Hypothalamus (tissue), 51 donors: ENCODE results near the gene NFKBIZ.
A peak's percentile ranks its signal among the peaks of the same experiment; 100 is the strongest.
"Not testable (repeated sequence)": the region's sequence is repeated elsewhere in the genome, so short reads cannot be mapped to it uniquely, and the experiment has no call there.

ENCODE experiments used
- DNase-seq, 51 donors: peaks; one replicate each; lab custom pipeline; 2025; lab: John Stamatoyannopoulos, UW

Gene NFKBIZ

DNA sequence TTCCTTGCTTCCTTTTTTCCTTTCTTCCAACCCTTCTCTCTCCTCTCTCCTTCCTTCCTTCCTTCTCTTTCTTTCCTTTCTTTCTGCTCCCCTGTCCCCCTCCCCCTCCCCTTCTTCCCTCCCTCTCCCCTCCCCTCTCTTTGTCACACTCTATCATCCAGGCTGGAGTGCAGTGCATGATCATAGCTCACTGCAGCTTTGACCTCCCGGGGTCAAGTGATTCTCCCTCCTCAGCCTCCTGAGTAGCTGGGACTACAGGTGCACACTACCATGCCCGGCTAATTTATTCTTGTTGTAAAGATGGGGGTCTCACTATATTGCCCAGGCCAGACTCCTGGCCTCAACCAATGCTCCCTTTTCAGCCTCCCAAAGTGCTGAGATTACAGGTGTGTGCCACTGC is 18.7 kb downstream of the NFKBIZ start:
- no peak for DNase-seq

DNA sequence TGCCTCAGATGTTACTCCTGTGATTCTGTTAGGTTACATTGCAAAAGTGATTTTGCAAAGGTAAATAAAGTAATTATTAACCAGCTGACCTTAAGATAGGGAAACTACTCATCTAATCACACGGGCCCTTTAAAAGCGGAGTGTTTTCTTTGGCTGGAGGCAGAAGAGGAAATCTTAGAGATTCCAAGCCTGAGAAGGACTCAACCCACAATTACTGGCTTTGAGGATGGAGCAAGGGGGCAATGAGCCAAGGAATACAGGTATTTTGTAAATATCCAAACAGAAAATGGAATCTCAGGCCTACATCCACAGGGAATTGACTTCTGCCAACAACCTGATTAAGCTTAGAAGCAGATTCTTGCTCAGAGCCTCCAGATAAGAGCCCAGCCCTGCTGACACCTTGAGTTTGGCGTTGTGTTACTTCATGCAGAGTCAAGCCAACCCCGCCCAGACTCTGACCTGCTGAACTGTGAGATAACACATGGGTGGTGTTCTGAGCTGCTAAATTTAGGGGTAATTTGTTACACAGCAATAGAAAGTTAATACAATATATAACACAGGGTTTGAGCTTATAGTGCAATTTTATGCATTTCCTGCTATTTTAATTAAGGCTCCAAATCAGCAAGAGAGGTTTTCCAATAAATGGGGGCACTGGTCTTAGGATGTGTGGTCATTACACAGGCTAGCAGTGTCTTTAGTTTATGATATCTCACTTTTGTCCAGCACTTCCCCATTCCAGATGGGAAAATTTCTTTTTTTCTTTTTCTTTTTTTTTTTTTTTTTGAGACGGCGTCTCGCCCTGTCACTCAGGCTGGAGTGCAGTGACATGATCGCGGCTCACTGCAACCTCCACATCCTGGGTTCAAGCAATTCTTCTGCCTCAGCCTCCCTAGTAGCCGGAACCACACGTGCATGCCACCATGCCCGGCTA is 19.5 kb downstream of the NFKBIZ start:
- no peak for DNase-seq

DNA sequence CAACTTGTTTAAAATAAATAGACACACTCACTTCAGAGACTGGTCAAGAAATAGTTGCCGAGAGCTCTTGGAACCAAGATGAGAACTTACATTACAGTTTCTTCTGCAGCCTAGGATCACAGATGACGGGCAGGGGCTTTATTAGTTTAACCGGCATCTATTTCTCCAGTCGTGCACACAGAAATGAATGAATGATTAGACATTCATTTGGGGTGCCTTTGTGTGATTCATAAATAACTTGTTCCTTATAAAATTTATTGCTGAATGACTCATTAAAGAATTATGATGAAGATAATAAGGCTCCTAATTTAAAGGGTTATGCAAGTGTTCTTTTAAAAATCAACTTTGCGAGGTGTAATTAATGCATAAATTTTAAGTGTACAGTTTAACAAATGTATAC is 20.8 kb downstream of the NFKBIZ start:
- DNase-seq = no peak

DNA sequence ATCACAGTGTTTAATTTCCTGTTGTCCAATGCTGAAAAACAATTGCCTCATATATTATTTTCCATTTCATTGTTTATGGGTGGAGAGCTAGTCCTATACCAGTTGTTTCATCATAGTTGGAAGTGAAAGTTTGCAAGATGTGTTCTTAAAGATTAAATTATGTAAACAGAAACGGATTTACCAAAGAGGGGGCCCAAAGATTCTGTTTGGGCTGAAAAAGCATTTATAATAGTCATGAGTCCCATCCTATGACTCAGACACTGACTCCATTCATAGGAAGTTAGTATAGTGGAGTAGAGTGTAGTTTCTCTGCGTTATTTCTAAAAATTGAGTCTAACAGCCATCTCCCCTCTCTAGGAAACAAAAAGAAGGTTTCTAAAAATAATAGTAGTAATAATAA is 24.3 kb downstream of the NFKBIZ start:
- no peak for DNase-seq

DNA sequence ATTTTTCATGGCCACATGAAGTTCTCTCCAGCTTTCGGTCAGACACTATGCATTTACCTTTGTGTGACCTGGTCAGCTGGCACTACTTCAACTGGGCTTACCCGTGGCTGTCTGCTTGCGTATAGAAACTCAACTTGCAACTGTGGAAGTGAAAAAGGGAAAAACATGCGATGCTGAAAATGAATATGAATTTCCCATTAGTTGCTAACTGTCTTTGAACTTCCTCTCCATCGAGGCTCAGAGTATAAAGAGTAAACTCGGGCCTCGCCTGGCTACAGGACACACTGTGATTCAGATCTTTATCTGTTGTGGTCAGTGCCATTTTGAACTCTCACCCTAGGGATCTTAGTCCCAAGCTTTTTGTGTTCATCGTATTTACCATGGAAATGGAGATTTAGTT is 26.8 kb downstream of the NFKBIZ start:
- DNase-seq = no peak

DNA sequence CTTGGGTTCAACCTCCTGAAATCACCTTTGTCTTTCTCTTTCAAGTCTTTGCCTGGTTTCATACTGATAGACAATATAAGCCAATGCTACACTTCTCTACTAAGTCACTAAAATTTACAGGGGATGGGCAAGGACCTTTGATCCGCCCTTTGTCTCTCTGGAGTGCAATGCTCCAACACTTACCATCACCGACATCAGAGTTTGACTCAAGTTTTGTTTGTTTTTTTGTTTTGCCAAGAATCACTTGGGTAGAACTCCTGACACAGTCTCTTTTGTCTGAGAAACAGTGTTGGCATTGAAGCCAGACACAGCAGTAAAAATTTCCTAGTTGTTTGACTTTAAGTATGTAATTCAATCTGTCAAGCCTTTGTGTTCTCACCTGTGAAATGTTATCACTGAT is 29.3 kb downstream of the NFKBIZ start:
- DNase-seq = no peak

DNA sequence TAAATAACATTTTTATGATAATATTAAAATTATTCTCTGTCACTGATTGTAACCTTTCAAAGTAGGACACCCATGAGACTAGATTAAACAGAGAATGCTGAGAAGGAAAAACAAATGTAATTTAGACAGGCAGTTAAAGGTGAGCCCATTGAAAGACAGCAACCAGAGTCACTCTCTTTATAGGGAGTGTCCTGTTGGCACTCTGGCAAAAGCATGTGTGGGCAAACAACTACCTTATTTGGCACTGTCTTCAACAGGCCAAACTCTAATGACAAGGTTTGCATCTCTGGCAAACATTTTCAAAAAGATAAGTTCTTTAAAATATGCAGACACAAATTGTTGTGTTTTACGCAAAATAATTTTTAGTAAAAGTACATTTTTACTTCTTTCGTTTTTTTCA is 29.8 kb downstream of the NFKBIZ start:
- DNase-seq = no peak

DNA sequence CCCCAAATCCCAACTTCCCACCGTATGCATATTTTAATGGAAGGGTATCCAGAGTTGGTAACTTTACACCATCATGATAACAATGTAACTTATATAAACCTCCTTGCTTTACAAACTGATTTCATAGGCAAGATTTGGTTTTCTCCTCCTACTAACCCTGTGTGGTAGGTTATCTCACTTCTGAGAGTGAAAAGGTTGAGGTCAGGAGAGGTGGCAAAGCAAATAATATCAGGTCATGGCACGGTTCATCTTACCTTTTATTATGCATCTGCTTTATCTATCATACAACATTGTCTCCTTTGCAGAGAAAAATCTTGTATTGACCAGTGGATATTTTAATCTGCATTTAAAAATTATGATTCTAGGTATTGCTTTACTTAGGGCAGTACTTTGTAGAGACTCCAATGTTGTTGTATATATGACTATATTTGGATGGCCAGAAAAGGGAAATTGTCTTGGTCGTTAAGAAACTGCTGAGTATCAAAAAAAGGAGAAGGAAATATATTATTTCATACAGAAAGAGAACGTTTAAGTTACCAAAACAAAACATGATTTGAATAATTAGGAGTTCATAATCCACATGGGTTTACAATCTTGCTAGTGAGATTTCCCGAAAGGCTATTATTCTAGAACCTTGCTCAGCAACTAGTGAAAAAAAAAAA is 30.4 kb downstream of the NFKBIZ start:
- no peak for DNase-seq

DNA sequence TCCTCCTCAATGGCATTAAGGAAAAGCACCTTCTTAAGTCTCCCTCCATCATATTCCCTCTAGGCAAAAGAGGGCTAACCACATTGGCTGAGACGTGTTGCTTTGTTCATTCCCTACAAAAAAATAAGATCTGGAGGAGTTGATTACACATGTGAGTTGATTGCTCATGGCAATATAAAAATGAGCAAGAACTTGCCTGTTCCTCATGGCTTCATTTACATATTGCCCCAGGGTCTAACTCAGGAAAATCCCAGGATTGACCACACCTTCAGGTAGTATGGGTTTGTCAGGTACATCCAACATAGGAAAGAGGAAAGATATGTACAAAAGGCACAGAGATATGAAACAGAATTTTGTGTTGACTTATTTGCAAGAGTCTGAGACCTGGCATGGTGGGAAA is 35.5 kb downstream of the NFKBIZ start:
- no peak for DNase-seq

DNA sequence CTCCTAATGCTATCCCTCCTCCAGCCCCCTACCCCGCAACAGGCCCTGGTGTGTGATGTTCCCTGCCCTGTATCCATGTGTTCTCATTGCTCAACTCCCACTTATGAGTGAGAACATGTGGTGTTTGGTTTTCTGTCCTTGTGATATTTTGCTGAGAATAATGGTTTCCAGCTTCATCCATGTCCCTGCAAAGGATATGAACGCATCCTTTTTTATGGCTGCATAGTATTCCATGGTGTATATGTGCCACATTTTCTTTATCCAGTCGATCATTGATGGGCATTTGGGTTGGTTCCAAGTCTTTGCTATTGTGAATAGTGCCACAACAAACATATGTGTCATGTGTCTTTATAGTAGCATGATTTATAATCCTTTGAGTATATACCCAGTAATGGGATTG is 36.3 kb downstream of the NFKBIZ start:
- not testable (repeated sequence) for DNase-seq

DNA sequence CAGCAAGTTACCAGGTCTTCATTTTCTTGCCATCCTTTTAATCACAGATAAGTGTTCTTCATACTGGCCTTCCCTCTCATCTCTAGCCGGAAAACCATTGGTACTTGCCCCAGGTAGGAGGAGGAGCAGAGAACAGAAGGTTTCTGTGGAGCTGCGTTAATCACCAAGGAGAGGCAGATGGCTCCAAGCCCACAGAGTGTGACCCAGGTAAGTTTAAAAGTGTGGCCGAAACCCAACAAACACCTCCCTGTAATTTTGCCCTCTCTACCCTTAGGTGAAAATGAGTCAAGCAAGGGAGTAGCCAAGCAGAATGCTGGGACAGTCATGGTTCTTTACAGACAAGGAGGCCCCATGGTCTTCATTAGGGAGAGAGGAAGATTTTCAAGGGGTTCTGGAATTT is 37.3 kb downstream of the NFKBIZ start:
- no peak for DNase-seq

DNA sequence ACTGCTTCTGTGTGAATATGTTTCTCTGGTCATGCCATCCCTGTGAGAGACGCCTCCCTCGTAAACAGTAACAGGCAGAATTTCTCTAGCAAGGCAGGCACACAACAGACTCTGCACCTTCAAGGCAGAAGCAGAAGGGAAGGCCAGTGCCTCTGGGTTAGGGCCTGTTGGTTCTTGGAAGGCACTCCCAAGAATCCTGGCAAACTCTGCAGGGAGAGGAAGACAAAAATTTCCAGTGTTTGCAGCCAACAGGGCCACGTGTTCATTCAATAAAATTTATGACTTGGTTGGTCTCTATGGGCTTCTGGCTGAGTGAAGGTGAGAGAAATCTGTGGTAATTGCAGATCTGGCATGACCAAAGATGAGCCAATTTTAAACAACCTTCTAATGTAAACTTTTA is 39.3 kb downstream of the NFKBIZ start:
- DNase-seq = no peak

DNA sequence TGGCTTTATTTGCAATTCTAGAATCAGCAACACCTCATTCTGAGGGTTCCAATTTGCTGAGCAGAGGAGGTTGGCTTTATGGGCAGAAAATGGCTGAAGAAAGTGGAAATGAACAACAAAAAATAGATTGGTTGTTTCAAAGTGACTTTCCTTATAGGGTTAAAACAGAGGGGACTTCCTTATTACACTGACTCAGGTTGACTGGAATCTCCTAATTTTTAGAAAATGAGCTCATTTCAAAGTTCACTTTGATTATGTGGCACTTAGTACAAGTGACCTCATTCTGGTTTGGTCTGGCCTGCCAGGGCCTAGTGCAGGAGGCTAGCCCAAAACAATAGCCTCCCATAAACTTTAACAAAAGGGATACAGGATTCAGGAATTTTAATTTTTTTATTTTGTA is 41.4 kb downstream of the NFKBIZ start:
- DNase-seq = no peak

DNA sequence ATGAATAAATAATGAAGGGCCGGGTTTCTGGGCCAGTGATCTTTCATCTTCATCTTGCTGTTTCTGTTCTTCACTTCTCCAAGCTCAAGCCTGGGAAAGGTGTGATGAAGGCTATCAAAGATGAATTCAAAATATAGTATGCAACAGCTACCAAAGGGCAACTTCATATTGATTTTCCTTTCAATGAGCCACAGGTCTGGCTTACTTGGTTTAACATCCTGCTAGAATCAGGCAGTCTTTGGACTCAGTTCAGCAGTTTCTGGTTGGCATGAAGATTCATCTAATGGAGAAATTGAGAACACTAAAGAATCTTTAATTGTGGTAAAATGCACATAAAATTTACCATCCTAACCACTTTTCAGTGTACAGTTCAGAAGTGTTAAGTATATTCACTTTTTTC is 43.3 kb downstream of the NFKBIZ start:
- no peak for DNase-seq

DNA sequence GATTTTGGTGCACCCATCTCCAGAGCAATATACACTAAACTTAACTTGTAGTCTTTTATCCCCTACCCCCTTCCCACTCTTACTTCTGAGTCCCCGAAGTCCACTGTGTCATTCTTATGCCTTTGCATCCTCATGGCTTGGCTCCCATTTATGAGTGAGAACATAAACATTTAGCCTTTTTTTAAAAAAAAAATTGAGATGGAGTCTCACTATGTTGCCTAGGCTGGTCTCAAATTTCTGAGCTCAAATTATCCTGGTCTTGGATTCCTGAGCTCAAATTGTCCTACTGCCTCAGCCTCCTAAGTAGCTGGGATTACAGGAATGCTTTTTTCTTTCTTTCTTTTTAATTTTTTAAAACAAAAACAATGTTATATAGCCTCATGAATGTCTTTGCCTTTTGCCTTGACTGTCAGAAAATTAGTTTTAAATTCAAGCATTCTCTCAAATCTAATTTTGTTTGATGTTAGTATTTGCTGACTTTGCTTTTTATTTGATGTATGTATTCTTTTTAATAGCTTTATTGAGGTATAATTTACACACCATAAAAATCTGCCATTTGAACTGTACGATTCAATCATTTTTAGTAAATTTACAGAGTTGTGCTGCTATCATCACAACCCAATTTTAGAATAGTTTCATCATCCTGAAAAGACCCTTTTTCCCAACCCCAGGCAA is 46.9 kb downstream of the NFKBIZ start:
- no peak for DNase-seq

DNA sequence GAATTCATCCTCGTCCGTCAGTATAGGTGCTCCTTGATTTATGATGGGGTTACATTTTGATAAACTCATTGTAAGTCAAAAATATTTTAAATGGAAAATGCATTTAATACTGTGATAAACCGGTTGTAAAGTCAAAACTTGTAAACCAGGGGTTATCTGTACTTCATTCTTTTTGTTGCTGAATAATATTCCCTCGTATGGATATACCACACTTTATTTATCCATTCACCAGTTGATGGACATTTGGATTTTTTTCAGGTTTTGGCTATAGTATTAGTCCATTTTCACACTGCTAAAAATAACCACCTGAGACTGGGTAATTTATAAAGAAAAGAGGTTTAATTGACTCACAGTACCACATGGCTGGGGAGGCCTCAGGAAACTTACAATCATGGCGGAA is 47.7 kb downstream of the NFKBIZ start:
- no peak for DNase-seq

DNA sequence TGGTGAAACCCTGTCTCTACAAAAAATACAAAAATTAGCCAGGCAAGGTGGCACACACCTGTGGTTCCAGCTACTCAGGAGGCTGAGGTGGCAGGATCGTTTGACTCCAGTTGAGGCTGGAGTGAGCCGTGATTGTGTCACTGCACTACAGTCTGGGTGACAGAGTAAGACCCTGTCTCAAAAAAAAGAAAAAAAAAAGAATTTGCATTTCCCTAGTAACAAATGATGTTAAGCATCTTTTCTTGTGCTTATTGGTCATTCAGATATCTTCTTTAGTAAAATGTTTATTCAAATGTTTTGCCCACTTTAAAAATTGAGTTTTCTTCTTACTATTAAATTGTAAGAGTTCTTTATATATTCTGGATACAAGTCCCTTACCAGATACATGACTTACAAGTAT is 48.7 kb downstream of the NFKBIZ start:
- DNase-seq = no peak

DNA sequence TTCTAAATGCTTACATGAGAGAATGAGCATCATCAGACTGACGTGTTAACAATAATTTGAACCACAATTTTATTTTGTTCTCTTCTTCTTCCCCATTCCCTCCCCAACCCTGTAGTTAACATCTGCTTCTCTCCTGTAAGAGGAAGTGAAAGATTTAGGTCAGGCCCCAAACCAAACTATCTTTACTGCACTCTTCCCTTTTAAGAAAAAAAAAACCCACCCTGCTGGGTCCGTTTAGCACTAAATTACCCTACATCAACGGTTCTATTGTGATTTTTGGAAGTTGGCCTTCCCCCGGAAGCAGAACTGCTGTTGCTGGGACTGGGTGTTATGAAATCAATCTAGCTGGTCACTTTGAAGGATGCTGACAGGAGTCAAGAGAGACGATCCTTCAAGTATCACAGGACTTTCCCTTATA is 49.4 kb downstream of the NFKBIZ start:
- peak in 10 of 51 donors; percentile 0 to 23 (median 4) for DNase-seq

DNA sequence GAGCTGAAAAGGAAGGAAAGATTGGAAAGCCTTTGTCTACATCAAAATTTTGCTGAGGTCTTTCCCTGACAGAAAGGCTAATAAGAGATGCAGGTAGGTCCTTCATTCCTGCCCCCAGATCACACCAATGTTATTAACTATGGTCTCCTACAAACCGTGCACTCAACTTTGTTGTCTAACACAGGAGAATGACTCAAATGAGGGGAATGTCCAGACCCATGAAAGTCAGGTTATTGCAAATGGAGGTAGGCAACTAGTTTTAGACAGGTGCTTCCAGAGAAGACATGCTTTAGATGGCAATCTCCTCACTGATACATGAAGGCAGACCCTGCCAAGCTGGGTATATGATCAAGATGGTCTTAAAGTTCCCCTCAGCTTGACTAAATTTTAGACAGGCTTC is 51.0 kb downstream of the NFKBIZ start:
- no peak for DNase-seq

DNA sequence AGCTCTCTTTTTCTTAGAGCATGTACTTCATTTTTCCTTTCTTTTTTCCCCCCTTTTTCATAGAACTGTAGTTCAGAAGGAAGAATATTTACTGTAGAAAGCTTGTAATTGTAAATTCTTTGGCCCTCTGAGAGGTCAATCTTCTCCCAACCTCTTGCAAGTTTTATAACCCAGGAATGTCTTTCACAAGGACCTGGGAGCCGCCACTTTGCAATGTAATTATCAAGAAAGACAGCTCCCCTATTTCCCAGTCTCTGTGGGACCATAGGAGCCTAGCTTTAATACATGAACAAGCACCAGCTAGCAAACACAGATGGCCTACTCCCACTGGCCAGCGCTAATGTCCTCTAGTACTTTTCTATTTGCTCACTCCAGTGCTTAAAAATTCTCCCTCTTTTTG is 51.4 kb downstream of the NFKBIZ start:
- DNase-seq = no peak

DNA sequence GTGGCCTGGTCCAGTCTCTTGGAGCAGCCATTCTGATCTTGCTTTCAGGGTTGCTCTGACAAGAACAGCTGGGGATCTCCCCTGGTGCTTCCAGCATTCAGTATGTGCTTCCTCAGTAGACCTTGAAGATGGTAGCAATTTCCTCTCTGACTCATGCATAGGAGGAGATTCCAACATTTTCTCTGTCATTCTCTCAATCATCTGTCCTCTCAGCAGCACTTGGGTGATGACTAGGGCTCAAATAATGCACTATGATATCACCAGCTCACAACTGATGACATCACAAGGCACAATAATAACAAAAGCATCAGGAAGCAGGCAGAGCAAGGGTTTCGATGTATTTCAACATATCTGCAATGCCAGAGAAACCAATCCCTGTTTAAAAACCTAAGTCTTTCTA is 52.7 kb downstream of the NFKBIZ start:
- no peak for DNase-seq

DNA sequence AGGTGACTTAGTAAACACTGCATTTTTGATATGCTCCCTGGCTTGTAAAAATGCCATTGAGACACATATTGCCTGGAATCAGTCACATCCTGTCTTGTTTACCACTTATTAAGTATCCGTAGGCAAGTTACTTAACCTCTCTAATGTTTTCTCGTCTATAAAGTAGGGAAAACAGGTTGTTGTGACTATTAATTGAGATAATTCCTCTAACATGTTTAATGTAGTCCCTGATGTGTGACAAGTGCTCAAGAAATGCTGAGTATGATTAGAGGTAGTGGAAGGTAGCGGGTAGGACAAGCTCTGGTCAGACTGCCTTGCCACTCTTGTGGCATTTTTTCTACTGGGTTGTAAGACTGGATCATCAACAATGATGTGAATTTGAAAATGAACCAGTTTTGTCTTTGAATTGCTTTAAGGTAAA is 54.1 kb downstream of the NFKBIZ start:
- DNase-seq = no peak
